Endothelial cell of umbilical vein (primary cell): ENCODE results near the gene SCRN3. TPM values are rescaled to one million over a fixed set of nuclear protein-coding genes. Genes with fewer than 3 reads are reported as not detected.

Experiments
- BruUV-seq: library from RNA; stranded (reverse); fragments of 400-500 nt; replicated peaks from 2 replicates; lab custom pipeline; 2021; lab: Mats Ljungman, UMichigan
- CTCF ChIA-PET: fragments of 300-600, 350-600 bp; sonication (Branson Sonifier 250); formaldehyde crosslinking; loops from one replicate; lab custom pipeline; 2021; ENCODE audit warnings: antibody characterized with exemption, inconsistent platforms; lab: Charles Lee
- POLR2A ChIA-PET: fragments of 300-600, 350-600 bp; sonication (Branson Sonifier 250); formaldehyde crosslinking; loops from one replicate; lab custom pipeline; 2021; ENCODE audit warnings: antibody characterized with exemption, inconsistent platforms; lab: Charles Lee
- DNase-seq: peaks from one replicate; pipeline ENCODE4 v3.0.0-alpha.2; 2011; ENCODE audit warnings: low read depth, low spot score
- FAIRE-seq: peaks from 2 replicates; lab custom pipeline; 2011; peaks lifted over from hg19 to GRCh38; lab: Jason Lieb, UNC
- H2AFZ ChIP-seq: 2 replicates; pipeline ENCODE4 v1.6.0; 2012; ENCODE audit warnings: low read depth, low read length, control low read depth, inconsistent platforms
- H3K27ac ChIP-seq: 2 replicates; pipeline ENCODE4 v1.5.1; 2011; ENCODE audit warnings: low read depth, mild to moderate bottlenecking, control low read depth, low read length, moderate library complexity; ENCODE audit not compliant: insufficient read depth
- H3K27me3 ChIP-seq, 2 experiments: 2 replicates each; pipeline versions ENCODE4 v1.6.0 to v1.6.1; 2011; ENCODE audit warnings: low read length in 2 of 2, mixed read lengths in 1 of 2; ENCODE audit not compliant: control insufficient read depth in 2 of 2, insufficient read depth in 2 of 2
- H3K36me3 ChIP-seq, 2 experiments: 2 replicates in 1 of 2; 3 replicates in 1 of 2; pipeline ENCODE4 v1.5.1; 2011; ENCODE audit warnings: low read length in 2 of 2, mild to moderate bottlenecking in 1 of 2, moderate library complexity in 1 of 2; ENCODE audit not compliant: control insufficient read depth in 2 of 2, insufficient read depth in 2 of 2; ENCODE audit errors: extremely low read depth in 1 of 2
- H3K4me1 ChIP-seq: 3 replicates; pipeline ENCODE4 v1.5.1; 2011; ENCODE audit warnings: mild to moderate bottlenecking, low read length; ENCODE audit not compliant: control insufficient read depth, insufficient read depth; ENCODE audit errors: extremely low read depth
- H3K4me2 ChIP-seq: 2 replicates; pipeline ENCODE4 v1.6.1; 2011; ENCODE audit warnings: low read length, control low read depth, mixed read lengths; ENCODE audit not compliant: insufficient read depth
- H3K4me3 ChIP-seq, 3 experiments: fragments of 200-600 bp in 1 of 3; sonication (generic), shearing (Covaris generic) in 1 of 3; replicated peaks in 1 of 3; 2 replicates each; pipeline ENCODE4 v1.5.1; 2011 to 2016; ENCODE audit warnings: control low read depth in 3 of 3, low read length in 3 of 3, mild to moderate bottlenecking in 2 of 3, inconsistent platforms in 1 of 3, low read depth in 1 of 3, moderate library complexity in 1 of 3; ENCODE audit not compliant: insufficient read depth in 1 of 3
- H3K79me2 ChIP-seq: 2 replicates; pipeline ENCODE4 v1.6.0; 2012; ENCODE audit warnings: low read length, inconsistent platforms; ENCODE audit not compliant: control insufficient read depth, insufficient read depth
- H3K9ac ChIP-seq: replicated peaks from 2 replicates; pipeline ENCODE3; 2011; ENCODE audit warnings: low read length, control low read depth; ENCODE audit not compliant: insufficient read depth; ENCODE audit errors: extremely low read depth
- H3K9me1 ChIP-seq: replicated peaks from 3 replicates; pipeline ENCODE4 v1.6.0; 2011; ENCODE audit warnings: mild to moderate bottlenecking, low read length; ENCODE audit not compliant: control insufficient read depth, insufficient read depth; ENCODE audit errors: extremely low read depth
- H3K9me3 ChIP-seq: replicated peaks from 2 replicates; pipeline ENCODE4 v1.5.1; 2012; ENCODE audit warnings: low read length, inconsistent platforms; ENCODE audit not compliant: control insufficient read depth, insufficient read depth
- H4K20me1 ChIP-seq: replicated peaks from 2 replicates; pipeline ENCODE3; 2011; ENCODE audit warnings: mild to moderate bottlenecking, low read length; ENCODE audit not compliant: control insufficient read depth, insufficient read depth; ENCODE audit errors: extremely low read depth
- EZH2 ChIP-seq: IDR thresholded peaks from 2 replicates; pipeline ENCODE4 v1.6.1; 2012; ENCODE audit warnings: borderline replicate concordance, low read depth, mild to moderate bottlenecking, moderate library complexity, low read length, inconsistent platforms; ENCODE audit not compliant: severe bottlenecking
- FOS ChIP-seq: IDR thresholded peaks from 2 replicates; pipeline ENCODE4 v1.6.1; 2011; ENCODE audit warnings: mild to moderate bottlenecking, low read length, moderate library complexity, borderline replicate concordance; ENCODE audit not compliant: insufficient read depth
- GATA2 ChIP-seq: IDR thresholded peaks from 2 replicates; pipeline ENCODE4 v1.7.0; 2011; ENCODE audit warnings: low read depth, mild to moderate bottlenecking, moderate library complexity, mixed read lengths, low read length; ENCODE audit not compliant: insufficient read length, insufficient read depth
- JUN ChIP-seq: IDR thresholded peaks from 2 replicates; pipeline ENCODE4 v1.6.1; 2011; ENCODE audit warnings: borderline replicate concordance, low read depth; ENCODE audit not compliant: insufficient read length, insufficient read depth
- MYC ChIP-seq: IDR thresholded peaks from one replicate; pipeline ENCODE4 v1.6.1; 2011; ENCODE audit warnings: mild to moderate bottlenecking, low read depth, low read length
- POLR2A ChIP-seq: IDR thresholded peaks from 2 replicates; pipeline ENCODE4 v1.6.1; 2012; ENCODE audit warnings: low read depth, mild to moderate bottlenecking, control low read depth, low read length
- POLR2AphosphoS5 ChIP-seq: IDR thresholded peaks from 2 replicates; pipeline ENCODE4 v1.6.1; 2012; ENCODE audit warnings: low read depth, mild to moderate bottlenecking, control low read depth, low read length, moderate library complexity; ENCODE audit not compliant: insufficient read depth
- dilution Hi-C: fragments of 300-500 bp; cut with MboI; formaldehyde crosslinking; loops from one replicate; pipeline ENCODE4 v1.15.0; 2019; ENCODE audit warnings: low sequenced_read_pairs; ENCODE audit not compliant: extremely low pct_ligation_motif_present
- intact Hi-C: fragments of 100-400 bp; cut with micrococcal nuclease; formaldehyde crosslinking; loops from one replicate; pipeline ENCODE4 v1.10.0; 2022
- polyA plus RNA-seq, 4 experiments: library from polyadenylated mRNA; depleted of rRNA in 3 of 4; stranded (reverse) in 3 of 4; unstranded in 1 of 4; fragments of >200 nt; gene quantifications; 2 replicates each; pipeline versions ENCODE4 v1.2.1 to v1.2.3, GENCODE V29; 2011 to 2012; ENCODE audit warnings: missing spikeins in 1 of 4
- total RNA-seq: library from RNA; stranded (reverse); gene quantifications from 2 replicates; pipeline ENCODE4 v1.2.3, GENCODE V29; 2021
- TF ChIP-seq, protein P1 (sequence below): IDR thresholded peaks from 2 replicates; pipeline ENCODE4 v1.6.1; 2011; ENCODE audit not compliant: insufficient read depth, insufficient read length
- TF ChIP-seq, protein P2 (sequence below), 2 donors: IDR thresholded peaks; 1 replicate in 1 of 2; 2 replicates in 1 of 2; pipeline ENCODE4 v1.5.1; 2011; ENCODE audit warnings: low read length in 2 of 2, mild to moderate bottlenecking in 2 of 2, moderate library complexity in 2 of 2, control low read depth in 1 of 2, inconsistent platforms in 1 of 2, low read depth in 1 of 2; ENCODE audit not compliant: insufficient read depth in 1 of 2; ENCODE audit errors: extremely low read depth in 1 of 2

The SCRN3 gene
- total and polyA plus RNA-seq, 2 donors (not counting 3 experiments of a cell fraction or from before 2014, with no cell fraction given), result 10.7 to 24.0 TPM

DNA sequence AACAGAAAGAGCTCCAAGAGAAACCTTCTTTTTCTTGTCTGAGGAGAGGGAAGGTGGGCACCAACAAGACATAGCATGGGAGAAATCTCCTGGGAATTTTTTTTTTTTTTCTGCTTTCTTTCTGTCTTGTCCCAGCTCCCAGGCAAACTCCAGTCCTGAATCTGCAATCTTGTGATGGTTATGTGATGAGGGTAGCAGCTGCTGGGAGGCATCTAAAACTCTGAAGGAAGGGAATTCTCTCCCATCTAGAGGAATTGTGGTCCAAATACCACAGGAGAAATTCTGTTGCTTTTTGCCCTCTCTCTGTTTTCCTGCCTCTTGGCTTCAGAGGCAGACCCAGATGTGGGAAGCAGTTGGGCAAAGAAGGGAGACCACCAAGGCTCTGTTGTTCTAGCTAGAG lies 16.7 kb downstream of the SCRN3 start:
- Histone ChIP-seq H3K9ac (no peak overlapping the region), H3K27ac (no peak overlapping the region), H3K9me3 (no peaks in the 10 kb centered on the region), H3K9me1 (no peaks in the 10 kb centered on the region), H2AFZ (no peak overlapping the region), H4K20me1 (no peaks in the 10 kb centered on the region), H3K79me2 (no peaks in the 10 kb centered on the region), H3K4me1 (no peaks in the 10 kb centered on the region), H3K4me2 (no peak overlapping the region), H3K4me3 (no peak overlapping the region), H3K27me3 (no peaks in the 10 kb centered on the region), H3K36me3 (no peaks in the 10 kb centered on the region)
- intact Hi-C loops, result no loop called here
- DNase-seq (no peak), FAIRE-seq (no peak)
- POLR2A ChIA-PET, result interaction anchor here (0.7 kb wide), 1 partner anchor 39 kb away, joined by 3 read pairs; no protein-coding TSS in a partner anchor
- CTCF ChIA-PET, result interaction anchor here (1.0 kb wide), 1 partner anchor 9 kb away, joined by 3 read pairs; no protein-coding TSS in a partner anchor
- no TSS peak for BruUV-seq
- TF ChIP-seq FOS (no peak), EZH2 (no peak), POLR2AphosphoS5 (no peak), JUN (no peak), GATA2 (no peak), POLR2A (no peak), MYC (no peak)
- TF ChIP-seq, protein P1, sequence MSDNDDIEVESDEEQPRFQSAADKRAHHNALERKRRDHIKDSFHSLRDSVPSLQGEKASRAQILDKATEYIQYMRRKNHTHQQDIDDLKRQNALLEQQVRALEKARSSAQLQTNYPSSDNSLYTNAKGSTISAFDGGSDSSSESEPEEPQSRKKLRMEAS, result no peak
- TF ChIP-seq, protein P2, sequence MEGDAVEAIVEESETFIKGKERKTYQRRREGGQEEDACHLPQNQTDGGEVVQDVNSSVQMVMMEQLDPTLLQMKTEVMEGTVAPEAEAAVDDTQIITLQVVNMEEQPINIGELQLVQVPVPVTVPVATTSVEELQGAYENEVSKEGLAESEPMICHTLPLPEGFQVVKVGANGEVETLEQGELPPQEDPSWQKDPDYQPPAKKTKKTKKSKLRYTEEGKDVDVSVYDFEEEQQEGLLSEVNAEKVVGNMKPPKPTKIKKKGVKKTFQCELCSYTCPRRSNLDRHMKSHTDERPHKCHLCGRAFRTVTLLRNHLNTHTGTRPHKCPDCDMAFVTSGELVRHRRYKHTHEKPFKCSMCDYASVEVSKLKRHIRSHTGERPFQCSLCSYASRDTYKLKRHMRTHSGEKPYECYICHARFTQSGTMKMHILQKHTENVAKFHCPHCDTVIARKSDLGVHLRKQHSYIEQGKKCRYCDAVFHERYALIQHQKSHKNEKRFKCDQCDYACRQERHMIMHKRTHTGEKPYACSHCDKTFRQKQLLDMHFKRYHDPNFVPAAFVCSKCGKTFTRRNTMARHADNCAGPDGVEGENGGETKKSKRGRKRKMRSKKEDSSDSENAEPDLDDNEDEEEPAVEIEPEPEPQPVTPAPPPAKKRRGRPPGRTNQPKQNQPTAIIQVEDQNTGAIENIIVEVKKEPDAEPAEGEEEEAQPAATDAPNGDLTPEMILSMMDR (IDR thresholded peaks at IDR 0.05; ENCODE audit: extremely low read depth in 1 of 2, insufficient read depth in 1 of 2, low read depth in 1 of 2, low read length in 2 of 2), result no peak
- dilution Hi-C loops, result no loop called here
